NCI-H510A treated with DMSO at 0.1 percent for 48 hours (cell line): ENCODE results near the gene FOXD3.
A peak's percentile ranks its signal among the peaks of the same experiment; 100 is the strongest.

Experiments used
- DNase-seq: peaks from one replicate; lab custom pipeline; 2025; lab: John Stamatoyannopoulos, UW

The FOXD3 gene

GRCh38 chr1:63322114-63322943, at the start of gene FOXD3:
TSS of gene FOXD3 (plus strand) at chr1:63322567. CDS start at chr1:63323059, 492 bp downstream.
- peak; percentile 54 for DNase-seq

- no peak for DNase-seq
These were observed 49.6 kb upstream of the FOXD3 start for GRCh38 chr1:63272811-63273210.

- DNase-seq: no peak
These were observed 48.0 kb upstream of the FOXD3 start for GRCh38 chr1:63274371-63274770.

GRCh38 chr1:63274979-63275378, 47.4 kb upstream of the FOXD3 start:
- no peak for DNase-seq

- DNase-seq: no peak
These were observed 45.7 kb upstream of the FOXD3 start for GRCh38 chr1:63276624-63277023.

GRCh38 chr1:63277195-63278192, 44.9 kb upstream of the FOXD3 start:
- no peak for DNase-seq

GRCh38 chr1:63281753-63282152, 40.6 kb upstream of the FOXD3 start:
- no peak for DNase-seq

- DNase-seq: no peak
These were observed 33.2 kb upstream of the FOXD3 start for GRCh38 chr1:63289135-63289534.

- DNase-seq: no peak
These were observed 27.4 kb upstream of the FOXD3 start for GRCh38 chr1:63294803-63295594.

- DNase-seq: no peak
These were observed 18.0 kb upstream of the FOXD3 start for GRCh38 chr1:63304410-63304809.

GRCh38 chr1:63305043-63305442, 17.3 kb upstream of the FOXD3 start:
- DNase-seq: no peak

- DNase-seq: no peak
These were observed 15.1 kb upstream of the FOXD3 start for GRCh38 chr1:63307196-63307794.

- DNase-seq: no peak
These were observed 5.8 kb upstream of the FOXD3 start for GRCh38 chr1:63316598-63316983.

GRCh38 chr1:63316984-63317816, 5.2 kb upstream of the FOXD3 start:
- DNase-seq: peak; percentile 79

- DNase-seq: no peak
These were observed 4.6 kb upstream of the FOXD3 start for GRCh38 chr1:63317817-63318152.

- DNase-seq: no peak
These were observed 4.0 kb upstream of the FOXD3 start for GRCh38 chr1:63318201-63318979.

GRCh38 chr1:63319046-63320021, 3.0 kb upstream of the FOXD3 start:
- no peak for DNase-seq

- no peak for DNase-seq
These were observed 2.2 kb upstream of the FOXD3 start for GRCh38 chr1:63320022-63320721.
